SK-N-MC (cell line): Measurements from ENCODE around the gene PCDHA13.
"Not testable (repeated sequence)": the region's sequence is repeated elsewhere in the genome, so short reads cannot be mapped to it uniquely, and the experiment has no call there.

Source experiments
- EZH2 ChIP-seq: fragments of 200-600 bp; sonication (generic); IDR thresholded peaks from one replicate; pipeline ENCODE4 v1.6.1; 2017; ENCODE audit warnings: antibody characterized with exemption
- FOXP2 ChIP-seq: optimal IDR thresholded peaks from 2 replicates; pipeline ENCODE3; 2011; ENCODE audit warnings: mild to moderate bottlenecking, moderate library complexity; ENCODE audit not compliant: insufficient read depth; ENCODE audit errors: extremely low read length, control extremely low read depth
- POLR2AphosphoS5 ChIP-seq: IDR thresholded peaks from 2 replicates; pipeline ENCODE4 v1.6.1; 2012; ENCODE audit warnings: mild to moderate bottlenecking, low read depth, low read length, borderline replicate concordance

DNA sequence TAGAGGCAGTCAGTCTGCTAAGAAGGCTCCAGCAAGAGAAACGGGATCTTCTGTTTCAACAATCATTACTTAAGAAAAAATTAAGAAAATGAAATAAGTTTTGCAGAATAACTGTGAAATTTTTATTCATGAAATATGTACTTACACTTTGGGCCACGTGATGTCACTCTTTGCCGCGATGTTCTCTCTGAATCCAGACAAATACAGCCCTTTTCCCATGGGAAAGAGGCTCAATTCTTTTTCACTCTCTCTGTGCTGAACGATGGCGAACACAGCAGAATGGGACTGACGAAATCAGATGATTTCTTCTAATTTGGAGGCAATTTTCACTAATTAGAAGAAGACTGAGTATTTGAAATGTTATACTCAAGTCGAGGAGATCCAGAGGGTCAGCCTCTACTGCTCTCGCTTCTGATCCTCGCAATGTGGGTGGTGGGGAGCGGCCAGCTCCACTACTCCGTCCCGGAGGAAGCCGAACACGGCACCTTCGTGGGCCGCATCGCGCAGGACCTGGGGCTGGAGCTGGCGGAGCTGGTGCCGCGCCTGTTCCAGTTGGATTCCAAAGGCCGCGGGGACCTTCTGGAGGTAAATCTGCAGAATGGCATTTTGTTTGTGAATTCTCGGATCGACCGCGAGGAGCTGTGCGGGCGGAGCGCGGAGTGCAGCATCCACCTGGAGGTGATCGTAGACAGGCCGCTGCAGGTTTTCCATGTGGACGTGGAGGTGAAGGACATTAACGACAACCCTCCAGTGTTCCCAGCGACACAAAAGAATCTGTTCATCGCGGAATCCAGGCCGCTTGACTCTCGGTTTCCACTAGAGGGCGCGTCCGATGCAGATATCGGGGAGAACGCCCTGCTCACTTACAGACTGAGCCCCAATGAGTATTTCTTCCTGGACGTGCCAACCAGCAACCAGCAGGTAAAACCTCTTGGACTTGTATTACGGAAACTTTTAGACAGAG lies 33.5 kb upstream of the PCDHA13 start, which contains the start of gene PCDHA9:
- not testable (repeated sequence) for TF ChIP-seq EZH2, POLR2AphosphoS5, FOXP2
